Common myeloid progenitor, CD34-positive (primary cell): ENCODE measurements around the gene ATXN7L1.
A peak's percentile ranks its signal among the peaks of the same experiment; 100 is the strongest.

Source experiments
- CTCF ChIA-PET: fragments of 350-600 bp; sonication (Branson Sonifier 250); formaldehyde crosslinking; loops from one replicate; lab custom pipeline; 2021; ENCODE audit warnings: antibody characterized with exemption; lab: Charles Lee
- POLR2A ChIA-PET: fragments of 350-600 bp; sonication (Branson Sonifier 250); formaldehyde crosslinking; loops from one replicate; lab custom pipeline; 2021; ENCODE audit warnings: antibody characterized with exemption; lab: Charles Lee
- DNase-seq, 3 donors: peaks; one replicate each; pipeline versions ENCODE4 v3.0.0 to v3.0.0-alpha.2; 2013
- H3K27ac ChIP-seq, 2 experiments: 1 replicate in 1 of 2; 2 replicates in 1 of 2; pipeline ENCODE4 v1.7.0; 2013; ENCODE audit warnings: inconsistent platforms in 2 of 2, low read length in 2 of 2, mild to moderate bottlenecking in 2 of 2, low read depth in 1 of 2, moderate library complexity in 1 of 2; ENCODE audit not compliant: severe bottlenecking in 2 of 2, insufficient read depth in 1 of 2, poor library complexity in 1 of 2
- H3K27me3 ChIP-seq, 5 experiments: replicated peaks in 2 of 5; 1 replicate in 3 of 5; 2 replicates in 2 of 5; pipeline versions ENCODE4 v1.6.1 to v1.7.0; 2013; ENCODE audit warnings: low read length in 4 of 5, mild to moderate bottlenecking in 2 of 5, moderate library complexity in 2 of 5, inconsistent platforms in 1 of 5; ENCODE audit not compliant: insufficient read depth in 5 of 5, control insufficient read depth in 4 of 5
- H3K36me3 ChIP-seq, 4 experiments: 1 replicate in 2 of 4; 2 replicates in 2 of 4; pipeline versions ENCODE4 v1.6.1 to v1.7.0; 2013; ENCODE audit warnings: low read length in 3 of 4, control low read depth in 1 of 4, mild to moderate bottlenecking in 1 of 4; ENCODE audit not compliant: control insufficient read depth in 4 of 4, insufficient read depth in 4 of 4
- H3K4me1 ChIP-seq, 4 experiments: 1 replicate in 3 of 4; 2 replicates in 1 of 4; pipeline versions ENCODE4 v1.6.1 to v1.7.1; 2013; ENCODE audit warnings: low read length in 3 of 4, mild to moderate bottlenecking in 3 of 4, control low read depth in 1 of 4, inconsistent platforms in 1 of 4, moderate library complexity in 1 of 4; ENCODE audit not compliant: control insufficient read depth in 4 of 4, insufficient read depth in 4 of 4; ENCODE audit errors: control extremely low read depth in 1 of 4
- H3K4me3 ChIP-seq, 7 experiments: 1 replicate in 4 of 7; 2 replicates in 3 of 7; pipeline versions ENCODE4 v1.5.1 to v1.7.0; 2013; ENCODE audit warnings: mild to moderate bottlenecking in 7 of 7, low read length in 6 of 7, moderate library complexity in 6 of 7, inconsistent platforms in 2 of 7, low read depth in 2 of 7, control low read depth in 1 of 7; ENCODE audit not compliant: insufficient read depth in 4 of 7, control insufficient read depth in 1 of 7; ENCODE audit errors: extremely low read depth in 1 of 7
- H3K9me3 ChIP-seq, 5 experiments: 1 replicate in 4 of 5; 2 replicates in 1 of 5; pipeline versions ENCODE4 v1.6.1 to v1.7.1; 2013; ENCODE audit warnings: low read length in 4 of 5, mild to moderate bottlenecking in 2 of 5, inconsistent platforms in 1 of 5, low read depth in 1 of 5, moderate library complexity in 1 of 5; ENCODE audit not compliant: control insufficient read depth in 4 of 5, insufficient read depth in 2 of 5; ENCODE audit errors: control extremely low read depth in 1 of 5
- WGBS: methylation state at CpG from one replicate; pipeline ENCODE4 v1.1.5; 2013; ENCODE audit not compliant: insufficient coverage; 5-methylcytosine and 5-hydroxymethylcytosine counted together

Gene ATXN7L1

DNA sequence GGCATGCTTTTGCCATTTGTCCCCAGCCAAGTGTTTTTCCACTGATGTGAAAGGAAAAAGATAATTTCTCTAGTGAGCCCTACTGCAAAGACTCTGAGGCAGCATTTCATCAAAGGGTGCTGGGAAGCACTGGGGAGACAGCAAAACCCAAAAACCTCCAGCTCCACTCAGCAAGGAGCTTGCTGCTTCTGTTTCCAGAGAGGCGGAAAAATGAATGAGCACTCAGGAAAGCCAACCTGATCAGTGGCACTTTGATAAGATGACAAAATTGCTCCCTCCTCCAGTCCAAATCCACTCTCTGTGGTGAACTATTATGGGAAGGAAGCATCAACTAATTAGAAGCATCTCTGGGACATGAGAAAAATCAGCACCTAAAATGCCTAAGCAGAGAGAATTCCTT is 68.2 kb downstream of the ATXN7L1 start:
- Histone ChIP-seq H3K27me3 (no peaks in the 10 kb centered on the region), H3K36me3 (no peaks in the 10 kb centered on the region), H3K4me3 (no peak overlapping the region), H3K27ac (no peak overlapping the region), H3K9me3 (no peaks in the 10 kb centered on the region), H3K4me1 (peaks cover 6 to 23% (median 16%) of the 10 kb centered on the region in 4 experiments)
- 100% methylated on average over 1 of the region's 1 CpG for WGBS
- CTCF ChIA-PET: interaction anchor here (1.0 to 1.4 kb wide), 2 partner anchors 8 to 23 kb away, joined by 3 to 4 read pairs; no protein-coding TSS in a partner anchor
- DNase-seq: no peak
- POLR2A ChIA-PET: interaction anchor here (0.5 kb wide), 1 partner anchor 312 kb away, joined by 4 read pairs; no protein-coding TSS in a partner anchor

DNA sequence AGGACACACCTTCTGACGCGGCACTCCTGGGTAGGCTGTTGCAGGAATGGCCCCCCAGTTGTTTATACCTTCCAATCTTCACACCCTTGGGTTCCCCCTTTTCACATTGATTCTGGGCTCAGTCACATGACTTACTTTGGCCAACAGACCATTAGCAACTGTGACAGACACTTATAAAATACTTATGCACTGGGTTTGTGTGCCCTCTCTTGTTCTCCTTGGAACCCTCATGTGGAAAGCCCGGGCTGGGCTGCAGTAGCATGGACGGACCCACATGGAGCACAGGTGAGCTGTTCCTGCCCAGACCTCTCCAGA is 69.0 kb downstream of the ATXN7L1 start:
- DNase-seq: no peak
- ChIA-PET POLR2A (no interaction called here), CTCF (interaction anchor here (0.9 to 1.0 kb wide), 3 partner anchors 22 to 347 kb away, joined by 3 read pairs; no protein-coding TSS in a partner anchor)
- H3K36me3 ChIP-seq: no peaks in the 10 kb centered on the region
- H3K4me3 ChIP-seq: no peak overlapping the region
- peaks cover 6 to 23% (median 16%) of the 10 kb centered on the region in 4 experiments for H3K4me1 ChIP-seq
- H3K9me3 ChIP-seq: no peaks in the 10 kb centered on the region
- no peak overlapping the region for H3K27ac ChIP-seq
- no peaks in the 10 kb centered on the region for H3K27me3 ChIP-seq
- 100% methylated on average over 3 of the region's 4 CpGs for WGBS

DNA sequence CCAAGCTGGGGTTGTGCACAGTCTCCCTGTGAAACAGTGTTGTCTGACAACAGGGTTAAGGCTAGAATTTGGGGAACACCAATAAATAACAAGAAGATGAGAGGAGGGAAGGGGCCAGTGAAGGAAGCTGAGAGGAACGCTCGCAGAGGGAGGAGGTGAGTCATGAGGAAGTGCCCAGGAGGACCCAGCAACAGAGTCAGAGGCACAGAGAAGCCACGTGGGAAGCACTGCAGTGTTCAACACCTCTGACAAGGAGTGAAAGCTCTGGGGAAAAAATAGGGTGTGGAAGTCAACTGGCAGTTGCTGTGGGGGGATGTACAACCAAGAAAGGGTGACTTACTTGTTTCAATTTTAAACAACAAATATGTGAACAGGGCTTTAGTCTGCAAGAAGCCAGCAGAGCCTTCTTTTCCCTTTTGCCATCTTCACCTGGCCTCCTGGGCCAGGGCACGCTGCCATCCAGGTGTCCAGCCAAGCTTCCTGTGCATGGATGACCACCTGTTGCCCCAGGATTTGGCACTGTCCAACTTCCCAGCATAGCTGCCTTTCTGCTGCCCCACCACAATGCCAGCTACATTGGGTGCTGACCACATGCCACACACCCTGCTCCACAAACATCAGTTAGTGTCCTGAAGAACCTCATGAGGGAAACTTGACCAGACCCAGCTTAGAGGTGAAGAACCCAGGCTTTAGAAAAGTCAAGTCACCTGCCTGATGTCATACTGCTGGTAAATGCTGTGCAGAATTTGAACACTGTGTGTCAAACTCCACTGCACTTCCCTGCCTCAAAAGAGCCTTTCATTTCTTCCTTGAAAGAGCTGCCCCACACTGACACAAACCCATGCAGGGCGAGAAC is 69.6 kb downstream of the ATXN7L1 start:
- no peaks in the 10 kb centered on the region for H3K36me3 ChIP-seq
- no peak overlapping the region for H3K4me3 ChIP-seq
- peak; percentile 35 to 84 (median 74) for DNase-seq
- POLR2A ChIA-PET: no interaction called here
- WGBS: 43% methylated on average over 5 of the region's 5 CpGs
- H3K27me3 ChIP-seq: no peaks in the 10 kb centered on the region
- H3K4me1 ChIP-seq: peaks cover 6 to 23% (median 16%) of the 10 kb centered on the region in 4 experiments
- CTCF ChIA-PET: interaction anchor here (0.7 to 1.3 kb wide), 5 partner anchors 12 to 347 kb away, joined by 3 to 8 read pairs (median 3); no protein-coding TSS in a partner anchor
- H3K27ac ChIP-seq: no peak overlapping the region
- H3K9me3 ChIP-seq: no peaks in the 10 kb centered on the region

DNA sequence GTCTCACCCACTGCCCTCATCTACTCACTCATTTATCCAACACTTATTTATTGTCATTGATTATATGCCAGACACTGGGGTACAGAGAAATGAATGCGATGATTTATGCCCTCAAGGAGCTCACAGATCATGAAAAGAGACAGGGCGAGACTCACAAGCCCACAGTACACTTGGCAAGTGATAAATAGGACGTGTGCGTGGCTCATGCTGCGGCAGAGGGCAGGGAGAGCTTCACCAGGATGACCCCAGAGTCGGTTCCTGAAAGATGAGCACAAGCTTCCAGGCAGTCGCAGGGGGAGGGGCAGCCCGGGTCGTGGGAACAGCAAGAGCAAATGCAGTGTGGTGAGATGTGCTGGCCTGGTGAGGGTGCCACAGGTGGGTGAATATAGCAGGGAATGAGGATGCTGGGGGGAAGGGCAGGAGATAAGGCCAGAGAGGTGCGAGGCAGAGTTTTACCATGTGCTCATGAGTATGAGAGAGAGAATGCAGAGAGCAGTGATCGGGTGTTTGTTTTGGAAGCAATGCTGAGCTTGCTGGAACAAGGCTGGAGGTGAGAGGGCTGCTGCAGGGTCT is 70.9 kb downstream of the ATXN7L1 start:
- CTCF ChIA-PET: interaction anchor here (0.6 to 1.5 kb wide), 3 partner anchors 9 to 223 kb away, joined by 3 to 8 read pairs (median 3); no protein-coding TSS in a partner anchor

DNA sequence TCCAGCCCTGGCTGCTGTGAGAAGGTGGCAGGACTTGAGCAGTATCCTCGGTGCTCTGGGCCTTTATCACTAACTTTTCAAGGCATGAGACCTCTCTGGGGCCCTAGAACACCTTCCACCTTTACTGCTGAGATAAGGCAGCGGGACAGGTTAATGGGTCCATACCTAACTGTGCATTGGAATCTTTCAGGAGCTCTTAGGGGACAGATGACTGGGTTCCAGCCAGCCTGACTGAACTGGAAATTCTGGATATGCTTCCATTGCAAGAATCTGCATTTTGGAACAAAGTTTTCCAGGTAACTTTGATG is 73.0 kb downstream of the ATXN7L1 start:
- DNase-seq: no peak
- no peaks in the 10 kb centered on the region for H3K36me3 ChIP-seq
- no peaks in the 10 kb centered on the region for H3K27me3 ChIP-seq
- ChIA-PET POLR2A (no interaction called here), CTCF (no interaction called here)
- H3K4me1 ChIP-seq: peaks cover 6 to 22% (median 12%) of the 10 kb centered on the region in 4 experiments
- H3K27ac ChIP-seq: no peak overlapping the region
- WGBS: 92% methylated on average over 2 of the region's 2 CpGs
- H3K4me3 ChIP-seq: no peak overlapping the region
- no peaks in the 10 kb centered on the region for H3K9me3 ChIP-seq

More for the DNA sequence above, 70.9 kb downstream of the ATXN7L1 start:
- Histone ChIP-seq H3K36me3 (no peaks in the 10 kb centered on the region), H3K9me3 (no peaks in the 10 kb centered on the region), H3K27me3 (no peaks in the 10 kb centered on the region), H3K4me3 (no peak overlapping the region), H3K27ac (no peak overlapping the region), H3K4me1 (peaks cover 6 to 25% (median 17%) of the 10 kb centered on the region in 4 experiments)
- no peak for DNase-seq
- POLR2A ChIA-PET: no interaction called here
- WGBS: 97% methylated on average over 11 of the region's 11 CpGs

DNA sequence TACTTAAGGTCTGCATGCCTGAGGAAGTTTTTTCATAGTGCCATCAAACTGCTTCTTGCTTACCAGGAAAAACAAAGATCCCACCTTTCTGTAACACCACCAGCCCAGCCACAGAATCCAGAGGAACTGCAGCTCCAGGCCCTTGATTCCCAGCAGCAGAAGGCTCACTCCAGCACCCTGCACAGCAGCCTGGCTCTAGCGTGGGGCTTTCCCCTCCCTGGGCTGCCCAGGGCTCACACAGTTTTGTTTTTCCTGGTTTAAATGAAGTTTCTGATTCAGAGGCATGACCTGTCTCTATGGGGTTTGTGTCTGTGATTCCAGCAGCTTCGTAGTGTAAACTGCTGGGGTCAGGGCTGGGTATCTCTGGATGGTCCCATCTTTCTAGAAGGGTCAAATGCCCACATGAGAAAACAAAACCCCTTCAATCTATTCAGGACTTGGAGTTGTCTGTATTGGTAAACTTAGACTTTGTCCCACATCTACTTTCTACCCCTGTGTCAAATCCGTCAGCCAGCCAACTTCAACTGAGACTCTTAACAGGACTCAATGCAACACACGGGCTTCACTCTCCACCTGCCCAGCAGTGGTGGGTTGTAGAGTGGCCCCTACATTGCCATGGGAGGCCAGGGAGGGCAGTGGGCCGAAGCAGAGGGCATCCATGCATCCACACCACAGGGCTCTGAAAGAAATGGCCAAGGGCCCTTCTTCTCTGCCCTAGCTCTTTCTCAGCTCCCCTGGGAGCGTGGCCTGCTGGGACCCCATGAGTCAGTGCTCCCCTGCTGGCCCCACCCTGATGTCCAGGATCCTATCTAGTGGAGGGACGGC is 73.6 kb downstream of the ATXN7L1 start:
- no peak for DNase-seq
- Histone ChIP-seq H3K27me3 (no peaks in the 10 kb centered on the region), H3K4me3 (no peak overlapping the region), H3K4me1 (peaks cover 6 to 21% (median 12%) of the 10 kb centered on the region in 4 experiments), H3K27ac (no peak overlapping the region), H3K9me3 (no peaks in the 10 kb centered on the region), H3K36me3 (no peaks in the 10 kb centered on the region)
- CTCF ChIA-PET: no interaction called here
- POLR2A ChIA-PET: no interaction called here
- WGBS: 100% methylated on average over 2 of the region's 7 CpGs
